Measurements from ENCODE around the gene MT1F. TPM values are rescaled to one million over a fixed set of nuclear protein-coding genes. Genes with fewer than 3 reads are reported as not detected.
A peak's percentile ranks its signal among the peaks of the same experiment; 100 is the strongest.

Gene MT1F
- total and polyA plus RNA-seq, 9 of the 15 experiments (the other 6 are each of a cell fraction or from before 2014, with no cell fraction given), result 0.18 to 0.68 (median 0.29) TPM; not detected in 5

GRCh38 chr16:56647641-56648431, 9.9 kb upstream of the MT1F start:
- Histone ChIP-seq H4K20me1 (replicated peaks; ENCODE audit: control insufficient read depth, insufficient read depth, low read length) (no peaks in the 10 kb centered on the region; the same call in 1 of the 2 replicates), H3K36me3 (ENCODE audit: control insufficient read depth, insufficient read depth, low read length) (no peaks in the 10 kb centered on the region), H3K27ac (ENCODE audit: extremely low read depth, low read depth, low read length) (no peak overlapping the region), H3K4me2 (ENCODE audit: insufficient read depth, low read length) (no peak overlapping the region), H3K9me1 (ENCODE audit: control insufficient read depth, insufficient read depth, low read length) (no peaks in the 10 kb centered on the region), H3K9ac (ENCODE audit: insufficient read depth in 1 of 2, low read depth in 2 of 2, low read length in 2 of 2) (no peak overlapping the region), H2AFZ (ENCODE audit: low read depth, low read length) (no peak overlapping the region), H3K4me1 (replicated peaks in 1 of 2; ENCODE audit: control insufficient read depth in 2 of 2, insufficient read depth in 2 of 2, low read length in 2 of 2) (peaks cover 1 to 13% of the 10 kb centered on the region in 2 experiments; a peak in 3 of 5 replicates), H3K4me3 (no peak overlapping the region), H3K27me3 (ENCODE audit: control insufficient read depth in 2 of 2, insufficient read depth in 2 of 2, low read length in 2 of 2) (peaks cover 31 to 68% of the 10 kb centered on the region in 2 experiments), H3K79me2 (ENCODE audit: control insufficient read depth, insufficient read depth, low read length) (no peaks in the 10 kb centered on the region), H3K9me3 (replicated peaks; ENCODE audit: control insufficient read depth, insufficient read depth, low read depth, low read length) (no peaks in the 10 kb centered on the region)
- BruUV-seq (replicated peaks), result no TSS peak
- CTCF ChIA-PET (ENCODE audit: low intra/inter-chr PET ratio), result interaction anchor here (1.0 kb wide), 1 partner anchor 55 kb away, joined by 3 read pairs; no protein-coding TSS in a partner anchor
- peak; percentile 58 for ATAC-seq
- FAIRE-seq, result no peak
- peak in 2 of 4 experiments; percentile 23 to 37 for DNase-seq (ENCODE audit: extremely low read depth in 1 of 4, low spot score in 3 of 4)
- in situ Hi-C loops (cut with MboI) (no loop called here), intact Hi-C loops (cut with micrococcal nuclease) (no loop called here)
- POLR2A ChIA-PET, result interaction anchor here (1.4 kb wide), 1 partner anchor 20 kb away, joined by 4 read pairs; the partner anchor contains the start of gene MT1G
- 3% methylated on average over 33 of the region's 33 CpGs for WGBS (ENCODE audit: insufficient coverage, low coverage, missing lambda C conversion rate)
- no peak for TF ChIP-seq ZBTB9 (CRISPR knock-in tag; IDR thresholded peaks at IDR 0.05)
- TF ChIP-seq, protein P1, sequence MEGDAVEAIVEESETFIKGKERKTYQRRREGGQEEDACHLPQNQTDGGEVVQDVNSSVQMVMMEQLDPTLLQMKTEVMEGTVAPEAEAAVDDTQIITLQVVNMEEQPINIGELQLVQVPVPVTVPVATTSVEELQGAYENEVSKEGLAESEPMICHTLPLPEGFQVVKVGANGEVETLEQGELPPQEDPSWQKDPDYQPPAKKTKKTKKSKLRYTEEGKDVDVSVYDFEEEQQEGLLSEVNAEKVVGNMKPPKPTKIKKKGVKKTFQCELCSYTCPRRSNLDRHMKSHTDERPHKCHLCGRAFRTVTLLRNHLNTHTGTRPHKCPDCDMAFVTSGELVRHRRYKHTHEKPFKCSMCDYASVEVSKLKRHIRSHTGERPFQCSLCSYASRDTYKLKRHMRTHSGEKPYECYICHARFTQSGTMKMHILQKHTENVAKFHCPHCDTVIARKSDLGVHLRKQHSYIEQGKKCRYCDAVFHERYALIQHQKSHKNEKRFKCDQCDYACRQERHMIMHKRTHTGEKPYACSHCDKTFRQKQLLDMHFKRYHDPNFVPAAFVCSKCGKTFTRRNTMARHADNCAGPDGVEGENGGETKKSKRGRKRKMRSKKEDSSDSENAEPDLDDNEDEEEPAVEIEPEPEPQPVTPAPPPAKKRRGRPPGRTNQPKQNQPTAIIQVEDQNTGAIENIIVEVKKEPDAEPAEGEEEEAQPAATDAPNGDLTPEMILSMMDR (IDR thresholded peaks at IDR 0.05 in 2 of 3, conservative IDR thresholded peaks at IDR 0.05 in 1 of 3; ENCODE audit: insufficient read depth in 2 of 3, low read depth in 1 of 3, low read length in 3 of 3), result peak in 2 of 3 experiments; percentile 11 to 38; a peak in 2 of 6 replicates
- no peak for TF ChIP-seq TEAD1 (CRISPR knock-in tag; IDR thresholded peaks at IDR 0.05)
- no peak for TF ChIP-seq ESRRB (CRISPR knock-in tag; IDR thresholded peaks at IDR 0.05; ENCODE audit: borderline replicate concordance)
